Ishikawa (cell line): ENCODE data around the gene ANGEL2.

Experiments
- CEBPB ChIP-seq: IDR thresholded peaks from 2 replicates; pipeline ENCODE4 v1.6.1; 2012
- NFIC ChIP-seq: IDR thresholded peaks from 2 replicates; pipeline ENCODE4 v1.6.1; 2012
- TAF1 ChIP-seq: IDR thresholded peaks from 2 replicates; pipeline ENCODE4 v1.6.1; 2012; ENCODE audit warnings: low read depth, mild to moderate bottlenecking

DNA sequence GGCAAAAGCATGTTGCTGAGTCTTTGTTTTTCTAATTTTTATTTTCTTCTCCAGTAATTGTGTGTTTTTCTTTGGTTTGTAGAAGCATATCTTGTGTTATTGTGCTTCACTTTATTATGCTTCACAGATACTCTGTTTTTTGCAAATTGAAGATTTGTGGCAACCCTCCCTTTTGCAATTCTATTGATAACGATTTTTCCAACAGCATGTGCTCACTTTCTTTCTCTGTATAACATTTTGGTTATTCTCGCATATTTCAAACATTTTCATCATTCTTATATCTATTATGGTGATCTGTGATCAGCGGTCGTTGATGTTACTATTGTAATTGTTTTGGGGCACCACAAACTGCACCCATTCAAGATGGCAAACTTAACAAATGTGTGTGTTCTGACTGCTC lies 3.8 kb upstream of the ANGEL2 start:
- no peak for TF ChIP-seq TAF1
- TF ChIP-seq CEBPB = no peak
- TF ChIP-seq NFIC = no peak
